ENCODE data around the gene GORASP2. TPM values are rescaled to one million over a fixed set of nuclear protein-coding genes. Genes with fewer than 3 reads are reported as not detected.
"Not testable (repeated sequence)": the region's sequence is repeated elsewhere in the genome, so short reads cannot be mapped to it uniquely, and the experiment has no call there.

Gene GORASP2
- total RNA-seq, 1 donor from 2014 or later = 34.2 TPM

DNA sequence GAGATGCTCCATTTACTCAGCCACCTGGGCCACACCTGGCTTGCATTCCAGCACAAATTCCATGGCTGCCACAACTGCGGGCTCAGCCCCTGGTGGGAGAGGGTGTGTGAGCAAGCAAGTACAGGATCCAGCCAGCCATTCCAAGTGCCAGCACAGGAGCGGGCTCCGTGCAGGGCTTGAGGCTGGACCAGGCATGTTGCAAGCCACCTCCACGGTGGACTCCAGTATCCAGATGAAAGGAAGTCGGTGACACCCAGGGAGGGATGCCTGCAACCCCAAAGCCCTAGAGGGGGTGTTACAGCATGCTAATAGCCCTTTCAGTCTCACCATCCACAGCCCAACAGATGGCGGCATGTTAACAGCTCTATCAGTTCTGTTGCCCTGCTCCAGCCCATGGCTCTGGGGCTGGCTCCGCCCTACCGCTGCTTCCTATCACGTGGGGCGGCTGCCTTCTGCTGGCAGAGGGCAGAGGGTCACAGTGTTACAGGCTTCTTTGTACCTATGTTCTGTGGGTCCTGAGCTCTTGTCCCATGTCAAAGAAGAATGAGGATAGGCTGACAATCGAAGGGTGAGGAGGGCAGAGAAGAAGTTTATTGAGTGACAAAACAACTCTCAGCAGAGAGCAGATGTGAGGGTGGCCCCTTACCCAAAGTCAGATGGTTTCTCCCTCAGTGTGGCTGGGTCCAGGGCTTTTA is 11.7 kb upstream of the GORASP2 start:
- TF ChIP-seq, protein P1, sequence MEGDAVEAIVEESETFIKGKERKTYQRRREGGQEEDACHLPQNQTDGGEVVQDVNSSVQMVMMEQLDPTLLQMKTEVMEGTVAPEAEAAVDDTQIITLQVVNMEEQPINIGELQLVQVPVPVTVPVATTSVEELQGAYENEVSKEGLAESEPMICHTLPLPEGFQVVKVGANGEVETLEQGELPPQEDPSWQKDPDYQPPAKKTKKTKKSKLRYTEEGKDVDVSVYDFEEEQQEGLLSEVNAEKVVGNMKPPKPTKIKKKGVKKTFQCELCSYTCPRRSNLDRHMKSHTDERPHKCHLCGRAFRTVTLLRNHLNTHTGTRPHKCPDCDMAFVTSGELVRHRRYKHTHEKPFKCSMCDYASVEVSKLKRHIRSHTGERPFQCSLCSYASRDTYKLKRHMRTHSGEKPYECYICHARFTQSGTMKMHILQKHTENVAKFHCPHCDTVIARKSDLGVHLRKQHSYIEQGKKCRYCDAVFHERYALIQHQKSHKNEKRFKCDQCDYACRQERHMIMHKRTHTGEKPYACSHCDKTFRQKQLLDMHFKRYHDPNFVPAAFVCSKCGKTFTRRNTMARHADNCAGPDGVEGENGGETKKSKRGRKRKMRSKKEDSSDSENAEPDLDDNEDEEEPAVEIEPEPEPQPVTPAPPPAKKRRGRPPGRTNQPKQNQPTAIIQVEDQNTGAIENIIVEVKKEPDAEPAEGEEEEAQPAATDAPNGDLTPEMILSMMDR (IDR thresholded peaks at IDR 0.05; ENCODE audit: insufficient read depth, low read length, severe bottlenecking) = no peak
- FAIRE-seq (no peak), DNase-seq (ENCODE audit: low read depth) (no peak)
- Histone ChIP-seq H3K36me3 (ENCODE audit: control insufficient read depth, insufficient read depth, low read length) (no peaks in the 10 kb centered on the region), H3K27me3 (ENCODE audit: control insufficient read depth, insufficient read depth, low read length) (no peaks in the 10 kb centered on the region), H3K4me3 (ENCODE audit: low read depth, low read length) (no peak overlapping the region)

DNA sequence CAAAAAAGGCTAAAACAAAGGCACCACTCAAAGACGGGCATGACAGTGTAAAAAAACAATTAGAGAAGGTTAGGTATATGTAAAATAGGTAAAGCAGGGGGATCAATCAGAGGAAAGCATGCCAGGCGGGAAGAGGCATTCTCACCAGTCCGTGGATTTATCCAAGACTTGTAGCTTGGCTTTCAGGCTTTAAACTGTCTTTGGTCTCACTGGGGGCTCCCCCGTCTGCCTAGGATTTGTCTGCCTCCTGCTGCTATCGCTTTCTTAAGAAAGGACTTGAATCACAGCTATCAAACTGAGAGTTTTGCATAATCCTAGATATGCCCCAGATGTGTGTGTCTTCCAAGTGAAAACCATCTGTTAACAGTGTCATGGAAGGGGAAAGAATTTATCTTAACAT is 11.1 kb upstream of the GORASP2 start:
- TF ChIP-seq, protein P1 (IDR thresholded peaks at IDR 0.05; ENCODE audit: insufficient read depth, low read length, severe bottlenecking) = no peak
- FAIRE-seq (no peak), DNase-seq (ENCODE audit: low read depth) (no peak)
- Histone ChIP-seq H3K4me3 (ENCODE audit: low read depth, low read length) (no peak overlapping the region), H3K36me3 (ENCODE audit: control insufficient read depth, insufficient read depth, low read length) (no peaks in the 10 kb centered on the region), H3K27me3 (ENCODE audit: control insufficient read depth, insufficient read depth, low read length) (no peaks in the 10 kb centered on the region)

DNA sequence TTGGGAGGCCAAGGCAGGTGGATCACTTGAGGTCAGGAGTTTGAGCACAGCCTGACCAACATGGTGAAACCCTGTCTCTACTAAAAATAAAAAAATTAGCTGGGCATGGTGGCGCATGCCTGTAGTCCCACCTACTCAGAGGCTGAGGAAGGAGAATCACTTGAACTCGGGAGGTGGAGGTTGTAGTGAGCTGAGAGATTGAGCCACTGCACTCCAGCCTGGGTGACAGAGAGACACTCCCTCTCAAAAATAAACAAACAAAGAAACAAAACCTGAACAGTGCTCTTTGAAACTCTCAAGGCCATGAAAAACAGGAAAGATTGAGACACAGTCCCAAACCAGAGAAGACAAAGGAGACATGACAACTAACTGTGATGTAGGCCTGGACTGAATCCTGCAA is 7.2 kb upstream of the GORASP2 start:
- not testable (repeated sequence) for H3K27me3 ChIP-seq (ENCODE audit: control insufficient read depth, insufficient read depth, low read length); H3K36me3 ChIP-seq (ENCODE audit: control insufficient read depth, insufficient read depth, low read length); DNase-seq (ENCODE audit: low read depth); H3K4me3 ChIP-seq (ENCODE audit: low read depth, low read length); FAIRE-seq

DNA sequence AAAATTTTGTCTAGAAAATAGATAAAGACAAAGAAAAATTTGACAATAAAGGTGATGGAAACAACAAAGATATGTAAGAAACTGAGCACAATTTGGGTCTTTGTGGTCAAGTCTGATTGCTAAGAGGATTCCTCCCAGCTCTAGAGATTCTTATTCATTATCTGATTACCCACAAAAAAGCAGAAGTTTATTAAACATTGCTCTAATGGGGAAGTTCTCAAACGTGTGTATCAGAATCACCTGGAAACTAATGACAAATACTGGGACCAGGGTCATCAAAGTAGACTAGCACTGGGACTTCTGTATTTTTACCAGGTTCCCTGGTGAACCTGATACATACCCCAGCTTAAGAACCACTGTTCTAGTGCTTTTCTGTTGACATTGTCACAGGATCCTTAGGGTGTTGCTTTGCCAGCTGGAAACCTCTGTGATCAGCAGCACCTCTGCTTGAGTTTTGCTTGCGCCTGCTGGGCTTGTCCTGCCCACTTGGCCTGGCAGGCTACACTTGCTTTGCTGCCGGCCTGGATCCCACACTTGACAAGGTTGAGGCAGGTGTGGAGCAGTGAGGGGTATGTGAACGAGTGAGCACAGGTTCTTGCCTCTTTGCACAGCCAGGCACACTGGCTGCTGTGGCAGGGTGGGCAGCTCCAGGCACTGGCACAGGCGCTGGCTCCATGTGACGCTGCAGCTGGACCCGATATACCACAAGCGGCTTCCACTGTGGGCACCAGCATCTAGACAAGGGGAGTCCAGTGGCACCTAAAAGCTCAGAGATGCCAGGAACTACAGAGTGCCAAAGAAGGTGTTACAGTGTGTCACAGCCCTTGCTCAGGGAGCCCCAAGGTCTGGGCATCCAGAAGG is 6.2 kb upstream of the GORASP2 start:
- DNase-seq (ENCODE audit: low read depth) (no peak), FAIRE-seq (no peak)
- Histone ChIP-seq H3K36me3 (ENCODE audit: control insufficient read depth, insufficient read depth, low read length) (no peaks in the 10 kb centered on the region), H3K4me3 (ENCODE audit: low read depth, low read length) (no peak overlapping the region), H3K27me3 (ENCODE audit: control insufficient read depth, insufficient read depth, low read length) (no peaks in the 10 kb centered on the region)
- TF ChIP-seq, protein P1 (IDR thresholded peaks at IDR 0.05; ENCODE audit: insufficient read depth, low read length, severe bottlenecking) = no peak

DNA sequence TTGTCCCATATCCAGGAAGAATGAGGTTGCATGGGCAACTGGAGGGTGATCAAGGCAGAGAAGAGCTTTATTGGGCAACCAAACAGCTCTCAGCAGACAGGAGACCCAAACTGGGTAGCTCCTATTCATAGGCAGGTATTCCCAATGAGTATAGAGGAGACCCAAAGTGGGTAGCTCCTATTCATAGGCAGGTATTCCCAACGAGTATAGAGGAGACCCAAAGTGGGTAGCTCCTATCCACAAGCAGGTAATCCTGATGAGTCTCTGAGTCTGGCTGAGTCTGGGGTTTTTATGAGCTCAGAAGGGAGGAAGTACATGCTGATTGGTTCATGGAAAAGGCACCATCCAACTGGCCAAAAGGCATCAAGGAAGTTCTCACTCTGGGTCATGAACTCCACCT is 5.3 kb upstream of the GORASP2 start:
- Histone ChIP-seq H3K27me3 (ENCODE audit: control insufficient read depth, insufficient read depth, low read length) (no peaks in the 10 kb centered on the region), H3K4me3 (ENCODE audit: low read depth, low read length) (no peak overlapping the region), H3K36me3 (ENCODE audit: control insufficient read depth, insufficient read depth, low read length) (no peaks in the 10 kb centered on the region)
- FAIRE-seq = no peak
- TF ChIP-seq, protein P1 (IDR thresholded peaks at IDR 0.05; ENCODE audit: insufficient read depth, low read length, severe bottlenecking) = no peak
- no peak for DNase-seq (ENCODE audit: low read depth)

DNA sequence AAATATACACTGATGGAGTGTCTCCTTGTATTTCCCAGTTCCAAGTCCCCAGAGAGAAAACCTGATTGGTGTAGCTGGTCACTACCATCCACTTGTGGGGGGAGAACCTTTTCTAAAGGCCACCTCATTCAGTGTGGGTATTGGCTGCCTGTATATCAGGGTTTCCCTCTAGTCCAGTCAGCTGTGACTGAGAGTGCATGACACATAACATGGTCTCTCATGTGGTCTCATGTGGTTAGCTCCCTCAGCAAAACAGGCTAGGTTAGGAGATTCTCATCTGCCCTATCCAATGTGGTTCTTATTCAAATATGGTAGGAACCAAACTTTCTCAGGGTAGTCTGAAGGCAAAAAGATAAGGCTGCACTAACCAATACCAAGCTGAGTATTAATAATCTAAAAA is 4.1 kb upstream of the GORASP2 start:
- TF ChIP-seq, protein P1 (IDR thresholded peaks at IDR 0.05; ENCODE audit: insufficient read depth, low read length, severe bottlenecking) = no peak

More for the DNA sequence above, 4.1 kb upstream of the GORASP2 start:
- FAIRE-seq = no peak
- Histone ChIP-seq H3K4me3 (ENCODE audit: low read depth, low read length) (no peak overlapping the region), H3K36me3 (ENCODE audit: control insufficient read depth, insufficient read depth, low read length) (no peaks in the 10 kb centered on the region), H3K27me3 (ENCODE audit: control insufficient read depth, insufficient read depth, low read length) (no peaks in the 10 kb centered on the region)
- DNase-seq (ENCODE audit: low read depth) = no peak
